Left renal pelvis (tissue), 4 donors: Measurements from ENCODE around the gene TLX2. TPM values are rescaled to one million over a fixed set of nuclear protein-coding genes. Genes with fewer than 3 reads are reported as not detected.
A peak's percentile ranks its signal among the peaks of the same experiment; 100 is the strongest.
"Not testable (repeated sequence)": the region's sequence is repeated elsewhere in the genome, so short reads cannot be mapped to it uniquely, and the experiment has no call there.

Source experiments
- DNase-seq, 4 donors: peaks; one replicate each; pipeline ENCODE4 v3.0.0-alpha.2; 2013; ENCODE audit warnings: low read depth in 4 of 4, low spot score in 3 of 4
- polyA plus RNA-seq, 4 donors: library from polyadenylated mRNA; unstranded; fragments of 120-200 nt; gene quantifications; one replicate each; pipeline ENCODE4 v1.2.1, GENCODE V29; 2013; ENCODE audit not compliant: insufficient read length in 4 of 4

Gene TLX2
- polyA plus RNA-seq = under 1 TPM in 2 of 4 donors, not detected in 2; 0.08 to 0.23 TPM

- DNase-seq = no peak
Observed at GRCh38 chr2:74514368-74515270, at the start of gene TLX2. TLX2 (plus strand) TSS chr2:74514450; CDS start chr2:74514807, 357 bp downstream.

DNA sequence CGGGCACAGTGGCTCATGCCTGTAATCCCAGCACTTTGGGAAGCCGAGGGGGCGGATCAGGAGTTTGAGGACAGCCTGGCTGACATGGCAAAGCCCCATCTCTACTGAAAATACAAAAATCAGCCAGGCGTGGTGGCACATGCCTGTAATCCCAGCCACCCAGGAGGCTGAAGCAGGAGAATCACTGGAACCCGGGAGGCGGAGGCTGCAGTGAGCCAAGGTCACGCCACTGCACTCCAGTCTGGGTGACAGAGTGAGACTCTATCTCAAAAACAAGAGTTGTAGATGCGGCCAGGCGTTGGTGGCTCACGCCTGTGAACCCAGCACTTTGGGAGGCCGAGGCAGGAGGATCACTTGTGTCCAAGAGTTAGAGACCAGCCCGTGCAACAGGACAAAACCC, 43.5 kb upstream of the TLX2 start:
- DNase-seq = not testable (repeated sequence)

- DNase-seq = no peak
Observed at GRCh38 chr2:74471332-74472065, 42.8 kb upstream of the TLX2 start.

DNA sequence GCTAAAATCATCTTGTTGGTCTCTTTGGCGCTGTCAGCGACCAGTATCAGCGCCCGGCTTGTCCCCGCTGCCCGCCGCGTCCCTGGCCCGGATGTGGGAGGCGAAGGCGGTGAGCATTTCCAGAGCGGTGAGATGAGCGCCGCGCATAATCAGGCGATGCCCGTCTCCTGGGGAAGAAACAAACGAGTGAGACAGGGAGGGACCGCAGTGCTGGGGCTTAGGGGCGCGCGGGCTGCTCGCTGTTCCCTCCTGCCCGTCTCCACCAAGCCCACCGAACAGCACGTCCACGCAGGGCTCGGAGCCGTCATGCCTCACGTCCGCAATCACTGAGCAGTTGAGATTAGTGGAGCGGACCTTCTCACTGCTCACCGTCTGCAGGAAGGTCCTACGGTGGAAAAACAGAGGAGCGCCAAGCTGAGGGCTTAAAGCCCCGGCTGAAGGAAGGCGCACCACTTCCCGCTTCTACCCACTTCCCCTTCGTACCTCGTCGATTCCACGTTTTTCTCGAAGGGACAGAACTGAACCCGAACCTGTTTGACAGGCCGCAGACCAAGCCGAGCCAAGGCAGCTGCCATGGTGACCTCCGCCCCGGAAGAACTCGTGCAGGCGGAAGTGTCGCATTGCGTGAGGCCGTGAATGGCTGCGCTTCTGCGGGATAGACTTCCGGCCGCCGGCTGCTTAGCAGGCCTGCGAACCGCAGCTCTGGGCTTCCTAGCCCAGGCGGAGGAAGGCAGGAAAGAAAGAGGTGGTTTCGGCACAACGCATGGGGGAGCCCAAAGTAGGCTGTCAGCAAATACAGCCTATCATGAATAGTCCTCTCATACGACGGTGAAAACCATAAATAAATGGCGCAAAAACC, 41.9 kb upstream of the TLX2 start, which contains the start of gene MRPL53:
MRPL53 (minus strand) TSS at position 595 of the 859 bp plus-strand sequence; CDS start at position 575, 20 bp downstream.
- DNase-seq = peak; percentile 87 to 93 (median 92)

- DNase-seq = no peak
Observed at GRCh38 chr2:74472945-74473258, 41.3 kb upstream of the TLX2 start.

GRCh38 chr2:74474481-74474880, 39.8 kb upstream of the TLX2 start:
- no peak for DNase-seq

- no peak for DNase-seq
Observed at GRCh38 chr2:74474899-74475298, 39.4 kb upstream of the TLX2 start.

DNA sequence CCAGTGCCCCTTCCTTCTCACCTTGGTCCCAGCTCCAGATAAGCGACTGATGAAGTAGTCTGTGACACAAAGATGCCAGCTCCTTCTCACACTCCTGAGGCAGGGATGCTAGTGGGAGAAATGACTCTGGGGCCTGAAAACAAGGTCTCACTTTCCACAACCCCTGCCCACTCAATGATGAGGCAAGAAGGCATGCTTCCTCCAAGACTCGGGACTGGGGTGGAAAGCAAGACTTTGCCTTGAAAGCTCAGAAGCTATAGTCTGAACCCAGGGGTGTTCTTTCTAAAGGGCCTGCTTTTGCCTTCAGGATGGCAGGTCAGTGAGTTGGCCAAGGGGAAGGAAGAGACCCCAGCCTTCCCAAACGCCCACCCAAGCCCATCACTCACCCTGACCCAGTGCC, 32.8 kb upstream of the TLX2 start:
- no peak for DNase-seq

- no peak for DNase-seq
Observed at GRCh38 chr2:74481961-74482800, 32.1 kb upstream of the TLX2 start.

GRCh38 chr2:74482801-74483674, 31.2 kb upstream of the TLX2 start, which contains the start of the genes CCDC142 and TTC31:
CCDC142 (minus strand) TSS chr2:74482998; CDS start chr2:74482837, 161 bp downstream.
TTC31 (plus strand) TSS chr2:74483081; CDS start chr2:74483096, 15 bp downstream.
- peak; percentile 92 to 96 (median 93) for DNase-seq

DNA sequence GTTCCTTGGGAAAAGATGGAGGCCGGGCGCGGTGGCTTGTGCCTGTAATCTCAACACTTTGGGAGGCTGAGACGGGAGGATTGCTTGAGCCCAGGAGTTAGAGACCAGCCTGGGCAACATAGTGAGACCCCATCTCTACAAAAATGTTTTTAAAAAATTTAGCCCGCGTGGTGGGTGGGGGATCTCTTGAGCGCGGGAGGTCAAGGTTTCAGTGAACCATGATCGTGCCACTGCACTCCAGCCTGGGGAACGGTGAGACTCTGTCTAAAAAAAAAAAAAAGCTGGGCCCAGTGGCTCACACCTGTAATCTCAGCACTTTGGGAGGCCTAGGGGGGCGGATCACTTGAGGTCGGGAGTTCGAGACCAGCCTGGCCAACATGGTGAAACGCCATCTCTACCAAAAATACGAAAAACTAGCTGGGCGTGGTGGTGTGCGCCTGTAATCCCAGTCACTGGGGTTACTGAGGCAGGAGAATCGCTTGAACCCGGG, 30.5 kb upstream of the TLX2 start:
- DNase-seq = not testable (repeated sequence)

GRCh38 chr2:74486141-74486540, 28.1 kb upstream of the TLX2 start:
- no peak for DNase-seq

GRCh38 chr2:74488643-74489481, 25.4 kb upstream of the TLX2 start:
- no peak for DNase-seq

- DNase-seq = no peak
Observed at GRCh38 chr2:74489906-74490305, 24.3 kb upstream of the TLX2 start.

GRCh38 chr2:74491648-74492544, 22.4 kb upstream of the TLX2 start:
- DNase-seq = no peak

DNA sequence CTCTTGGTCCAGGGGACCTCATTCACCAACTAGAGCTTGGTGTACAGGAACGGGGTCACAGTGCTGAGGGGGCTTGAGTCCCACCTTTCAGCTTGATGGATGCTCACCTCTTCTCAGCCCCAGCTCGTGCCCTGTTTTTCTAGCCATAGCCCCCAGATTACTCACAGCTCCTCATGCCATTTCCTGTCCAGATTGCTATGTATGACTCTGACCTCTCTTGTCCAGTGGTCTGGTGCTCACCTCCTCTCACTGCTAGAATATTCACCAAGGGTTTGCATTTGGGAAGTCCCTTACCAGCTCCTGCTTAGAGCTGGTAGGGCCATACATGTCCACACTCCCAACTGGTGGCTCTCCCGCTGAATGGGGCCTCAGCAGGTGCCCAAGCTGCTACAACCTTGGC, 20.7 kb upstream of the TLX2 start:
- no peak for DNase-seq

- no peak for DNase-seq
Observed at GRCh38 chr2:74495440-74495839, 18.8 kb upstream of the TLX2 start.
